Measurements from ENCODE around the gene MPEG1.
A peak's percentile ranks its signal among the peaks of the same experiment; 100 is the strongest.

The MPEG1 gene

GRCh38 chr11:59212744-59213631, at the start of gene MPEG1:
TSS of gene MPEG1 (minus strand) at chr11:59212927. CDS start at chr11:59212865, 62 bp downstream.
- DNase-seq = no peak

GRCh38 chr11:59262177-59262818, 49.6 kb upstream of the MPEG1 start:
- no peak for DNase-seq

- no peak for DNase-seq
Measured at GRCh38 chr11:59261150-59261549, 48.4 kb upstream of the MPEG1 start.

- DNase-seq = peak; percentile 6
Measured at GRCh38 chr11:59259867-59260475, 47.2 kb upstream of the MPEG1 start.

- DNase-seq = no peak
Measured at GRCh38 chr11:59259047-59259446, 46.3 kb upstream of the MPEG1 start.

GRCh38 chr11:59255281-59255680, 42.6 kb upstream of the MPEG1 start:
- no peak for DNase-seq

GRCh38 chr11:59254286-59254685, 41.6 kb upstream of the MPEG1 start:
- no peak for DNase-seq

- DNase-seq = no peak
Measured at GRCh38 chr11:59253001-59253400, 40.3 kb upstream of the MPEG1 start.

GRCh38 chr11:59249535-59249934, 36.8 kb upstream of the MPEG1 start:
- no peak for DNase-seq

GRCh38 chr11:59247531-59248227, 35.0 kb upstream of the MPEG1 start:
- DNase-seq = no peak

- DNase-seq = no peak
Measured at GRCh38 chr11:59243633-59244032, 30.9 kb upstream of the MPEG1 start.

GRCh38 chr11:59240322-59240721, 27.6 kb upstream of the MPEG1 start:
- DNase-seq = no peak

- DNase-seq = no peak
Measured at GRCh38 chr11:59226396-59226795, 13.7 kb upstream of the MPEG1 start.

GRCh38 chr11:59225017-59225416, 12.3 kb upstream of the MPEG1 start:
- no peak for DNase-seq

- no peak for DNase-seq
Measured at GRCh38 chr11:59224351-59224928, 11.7 kb upstream of the MPEG1 start.

- DNase-seq = no peak
Measured at GRCh38 chr11:59223611-59224010, 10.9 kb upstream of the MPEG1 start.

GRCh38 chr11:59223177-59223576, 10.4 kb upstream of the MPEG1 start:
- DNase-seq = no peak

GRCh38 chr11:59222464-59223060, 9.8 kb upstream of the MPEG1 start:
- DNase-seq = no peak

GRCh38 chr11:59221441-59221840, 8.7 kb upstream of the MPEG1 start:
- no peak for DNase-seq

- no peak for DNase-seq
Measured at GRCh38 chr11:59219836-59220235, 7.1 kb upstream of the MPEG1 start.

- no peak for DNase-seq
Measured at GRCh38 chr11:59218893-59219292, 6.2 kb upstream of the MPEG1 start.

- no peak for DNase-seq
Measured at GRCh38 chr11:59218319-59218718, 5.6 kb upstream of the MPEG1 start.
